ENCODE data around the gene FBLN2. TPM values are rescaled to one million over a fixed set of nuclear protein-coding genes. Genes with fewer than 3 reads are reported as not detected.

The FBLN2 gene
- total RNA-seq, 1 experiment from 2014 or later = 0.39 TPM

- no peaks in the 10 kb centered on the region for H3K27me3 ChIP-seq (ENCODE audit: insufficient read depth, low read length)
- H3K4me2 ChIP-seq (ENCODE audit: low read length) = no peak overlapping the region
- H3K79me2 ChIP-seq (ENCODE audit: insufficient read depth, low read length) = no peaks in the 10 kb centered on the region
- H4K20me1 ChIP-seq (ENCODE audit: insufficient read depth) = no peaks in the 10 kb centered on the region
- no TSS peak for BruUV-seq (replicated peaks)
- CTCF ChIA-PET = no interaction called here
- no peak overlapping the region for H3K9ac ChIP-seq (ENCODE audit: low read length)
- H3K4me3 ChIP-seq (replicated peaks in 1 of 2; ENCODE audit: low read depth in 1 of 2, low read length in 2 of 2) = no peak overlapping the region
- ATAC-seq = no peak
- no peak overlapping the region for H2AFZ ChIP-seq (ENCODE audit: low read depth, low read length, poor library complexity, severe bottlenecking)
- POLR2A ChIA-PET = no interaction called here
- DNase-seq (ENCODE audit: low read depth, low spot score) = no peak
- H3K4me1 ChIP-seq (ENCODE audit: control insufficient read depth in 1 of 2, insufficient read depth in 2 of 2, low read length in 2 of 2) = peaks cover 0 to 6% of the 10 kb centered on the region in 2 experiments; a peak in 1 of 4 replicates
- intact Hi-C loops (cut with micrococcal nuclease) = no loop called here
- no peaks in the 10 kb centered on the region for H3K9me3 ChIP-seq (ENCODE audit: control insufficient read depth in 1 of 2, insufficient read depth in 1 of 2, low read depth in 1 of 2, low read length in 2 of 2)
- RAD21 ChIA-PET (ENCODE audit: low non-redundant PET in 1 of 2, low total read pairs in 2 of 2, uncharacterized antibody in 2 of 2, unreplicated experiment in 2 of 2) = no interaction called here
- H3K36me3 ChIP-seq (ENCODE audit: control insufficient read depth in 1 of 2, insufficient read depth in 2 of 2, low read length in 2 of 2) = no peaks in the 10 kb centered on the region
- no peak overlapping the region for H3K27ac ChIP-seq (ENCODE audit: low read depth, low read length)
- TF ChIP-seq POLR2AphosphoS5 (IDR thresholded peaks at IDR 0.05; ENCODE audit: low read depth, low read length) = no peak
- no peak for TF ChIP-seq ATF3 (IDR thresholded peaks at IDR 0.05)
- TF ChIP-seq ZNF274 (IDR thresholded peaks at IDR 0.05; ENCODE audit: low read depth, low read length) = no peak
- TF ChIP-seq POLR2A (IDR thresholded peaks at IDR 0.05; ENCODE audit: borderline replicate concordance, extremely low read depth, insufficient read depth, insufficient read length) = no peak
- TF ChIP-seq YY1 (IDR thresholded peaks at IDR 0.05; ENCODE audit: extremely low read depth, insufficient replicate concordance, low read depth, low read length) = no peak
- TF ChIP-seq EZH2 (IDR thresholded peaks at IDR 0.05) = no peak
- no peak for TF ChIP-seq JUND (IDR thresholded peaks at IDR 0.05)
- TF ChIP-seq SP1 (IDR thresholded peaks at IDR 0.05; ENCODE audit: low read depth) = no peak
- TF ChIP-seq REST (IDR thresholded peaks at IDR 0.05; ENCODE audit: low read depth) = no peak
- TF ChIP-seq CEBPB (IDR thresholded peaks at IDR 0.05; ENCODE audit: low read depth) = no peak
- TF ChIP-seq TCF7L2 (IDR thresholded peaks at IDR 0.05; ENCODE audit: borderline replicate concordance, extremely low read depth, insufficient read depth, insufficient read length) = no peak
- TF ChIP-seq RAD21 (IDR thresholded peaks at IDR 0.05; ENCODE audit: low read depth) = no peak
- no peak for TF ChIP-seq FOSL1 (IDR thresholded peaks at IDR 0.05; ENCODE audit: low read depth)
- TF ChIP-seq SIN3A (IDR thresholded peaks at IDR 0.05; ENCODE audit: low read depth) = no peak
- no peaks in the 10 kb centered on the region for H3K9me2 ChIP-seq (ENCODE audit: insufficient read depth)
Measured at GRCh38 chr3:13571831-13572750, 23.2 kb downstream of the FBLN2 start.

Measured in HCT116 (cell line).